ENCODE results near the gene TSPAN10.

TSPAN10 gene

DNA sequence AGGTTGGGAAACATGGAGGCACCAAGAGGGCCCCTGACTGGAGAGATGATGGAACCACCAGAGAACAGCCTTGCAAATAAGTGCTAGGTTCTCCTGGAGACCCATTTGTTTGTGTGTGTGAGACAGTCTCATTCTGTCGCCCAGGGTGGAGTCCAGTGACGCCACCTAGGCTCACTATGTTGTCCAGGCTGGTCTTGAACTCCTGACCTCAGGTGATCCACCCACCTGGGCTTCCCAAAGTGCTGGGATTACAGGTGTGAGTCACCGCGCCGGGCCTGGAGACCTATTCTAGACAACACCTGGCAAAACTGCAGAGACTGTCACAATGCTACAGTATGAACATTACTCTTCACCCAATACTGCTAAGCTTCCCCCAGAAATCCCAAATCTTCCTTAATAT, 1.6 kb upstream of the TSPAN10 start:
- no peak for TF ChIP-seq CTCF (IDR thresholded peaks at IDR 0.05; ENCODE audit: extremely low read depth, insufficient read depth, missing control alignments)
- DNase-seq (ENCODE audit: low spot score): no peak
- in situ Hi-C loops (cut with MboI; ENCODE audit: low pct_unique_long_range_greater_than_20kb, low sequenced_read_pairs, unreplicated experiment): no loop called here

- no peak for DNase-seq (ENCODE audit: low spot score)
- no peak for TF ChIP-seq CTCF (IDR thresholded peaks at IDR 0.05; ENCODE audit: extremely low read depth, insufficient read depth, missing control alignments)
- in situ Hi-C loops (cut with MboI; ENCODE audit: low pct_unique_long_range_greater_than_20kb, low sequenced_read_pairs, unreplicated experiment): no loop called here
Observed at GRCh38 chr17:81635973-81636504, 957 bp upstream of the TSPAN10 start.

- in situ Hi-C loops (cut with MboI; ENCODE audit: low pct_unique_long_range_greater_than_20kb, low sequenced_read_pairs, unreplicated experiment): no loop called here
- no peak for TF ChIP-seq CTCF (IDR thresholded peaks at IDR 0.05; ENCODE audit: extremely low read depth, insufficient read depth, missing control alignments)
Observed at GRCh38 chr17:81638683-81639082, 1.7 kb downstream of the TSPAN10 start.

DNA sequence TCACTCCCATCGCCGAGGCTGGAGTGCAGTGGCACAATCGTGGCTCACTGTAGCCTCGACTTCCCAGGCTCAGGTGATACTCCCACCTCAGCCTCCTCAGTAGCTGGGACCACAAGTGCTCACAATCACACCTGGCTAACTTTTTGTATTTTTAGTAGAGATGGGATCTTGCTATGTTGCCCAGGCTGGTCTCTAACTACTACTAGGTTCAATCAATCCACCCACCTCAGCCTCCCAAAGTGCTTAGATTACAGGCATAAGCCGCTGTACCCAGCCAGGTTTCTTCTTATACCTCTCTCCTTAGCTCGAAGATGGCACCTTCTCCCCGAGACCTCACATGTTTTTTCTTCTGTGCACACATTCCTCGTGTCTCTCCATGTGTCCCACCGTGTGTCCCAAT, 3.0 kb downstream of the TSPAN10 start:
- in situ Hi-C loops (cut with MboI; ENCODE audit: low pct_unique_long_range_greater_than_20kb, low sequenced_read_pairs, unreplicated experiment): no loop called here
- no peak for TF ChIP-seq CTCF (IDR thresholded peaks at IDR 0.05; ENCODE audit: extremely low read depth, insufficient read depth, missing control alignments)
- no peak for DNase-seq (ENCODE audit: low spot score)

More at GRCh38 chr17:81638683-81639082, 1.7 kb downstream of the TSPAN10 start:
- no peak for DNase-seq (ENCODE audit: low spot score)

DNA sequence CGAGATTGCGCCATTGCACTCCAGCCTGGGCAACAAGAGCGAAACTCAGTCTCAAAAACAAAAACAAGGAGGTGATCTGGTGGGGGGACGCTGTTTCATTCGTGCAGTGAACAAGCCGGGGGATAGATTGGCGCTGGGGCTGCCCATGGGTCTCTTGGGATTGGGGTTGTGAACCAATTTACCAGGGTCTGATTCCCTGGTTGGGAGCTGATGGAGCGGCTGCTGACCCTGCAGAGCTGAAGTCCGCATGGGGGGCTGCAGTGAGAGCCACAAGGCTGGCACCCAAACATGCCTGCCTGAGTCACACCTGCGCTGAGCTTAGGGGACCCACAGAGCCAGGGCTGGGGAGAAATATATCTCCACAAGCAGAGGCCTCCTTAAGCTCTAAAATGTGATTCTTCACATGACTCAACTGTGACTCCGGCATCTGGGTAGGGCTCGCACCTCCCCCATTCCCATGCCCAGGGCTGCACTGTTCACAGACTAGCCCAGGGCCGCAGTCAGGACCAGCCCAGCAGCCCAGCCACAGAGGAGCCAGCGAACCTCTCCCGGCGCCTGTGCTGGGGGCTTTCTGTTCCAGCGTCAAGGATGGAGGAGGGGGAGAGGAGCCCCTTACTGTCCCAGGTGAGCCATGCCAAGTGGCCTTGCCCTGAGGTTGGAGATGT, 5.0 kb downstream of the TSPAN10 start:
- DNase-seq (ENCODE audit: low spot score): no peak
- in situ Hi-C loops (cut with MboI; ENCODE audit: low pct_unique_long_range_greater_than_20kb, low sequenced_read_pairs, unreplicated experiment): no loop called here
- no peak for TF ChIP-seq CTCF (IDR thresholded peaks at IDR 0.05; ENCODE audit: extremely low read depth, insufficient read depth, missing control alignments)

DNA sequence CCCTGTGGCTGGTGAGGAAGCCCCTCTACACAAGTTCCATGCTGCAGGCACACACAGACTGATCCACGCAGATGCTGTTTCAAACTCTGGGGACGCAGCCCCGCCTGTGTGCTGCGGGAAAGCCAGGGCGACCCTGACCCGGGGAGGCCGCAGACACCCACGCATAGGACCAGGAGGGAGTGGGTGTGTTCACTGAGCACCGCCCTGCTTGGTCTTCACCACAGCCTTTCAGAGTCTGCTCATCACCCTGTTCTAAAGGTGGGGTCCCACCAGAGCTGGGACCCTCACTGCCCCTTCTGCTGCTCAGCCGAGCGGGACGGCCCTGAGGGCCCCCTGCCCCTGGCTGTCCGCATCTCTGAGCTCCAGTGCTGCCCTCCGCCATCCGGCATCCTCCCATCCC, 7.5 kb downstream of the TSPAN10 start:
- no peak for DNase-seq (ENCODE audit: low spot score)

More for the DNA sequence above, 7.5 kb downstream of the TSPAN10 start:
- TF ChIP-seq CTCF (IDR thresholded peaks at IDR 0.05; ENCODE audit: extremely low read depth, insufficient read depth, missing control alignments): no peak
- in situ Hi-C loops (cut with MboI; ENCODE audit: low pct_unique_long_range_greater_than_20kb, low sequenced_read_pairs, unreplicated experiment): no loop called here

All from GM13977 (cell line).